ENCODE measurements around the gene ITGB7. TPM values are rescaled to one million over a fixed set of nuclear protein-coding genes. Genes with fewer than 3 reads are reported as not detected.

Gene ITGB7
- total and polyA plus RNA-seq, 9 of the 15 experiments (the other 6 are each of a cell fraction or from before 2014, with no cell fraction given): 0.06 to 2.0 (median 0.67) TPM

DNA sequence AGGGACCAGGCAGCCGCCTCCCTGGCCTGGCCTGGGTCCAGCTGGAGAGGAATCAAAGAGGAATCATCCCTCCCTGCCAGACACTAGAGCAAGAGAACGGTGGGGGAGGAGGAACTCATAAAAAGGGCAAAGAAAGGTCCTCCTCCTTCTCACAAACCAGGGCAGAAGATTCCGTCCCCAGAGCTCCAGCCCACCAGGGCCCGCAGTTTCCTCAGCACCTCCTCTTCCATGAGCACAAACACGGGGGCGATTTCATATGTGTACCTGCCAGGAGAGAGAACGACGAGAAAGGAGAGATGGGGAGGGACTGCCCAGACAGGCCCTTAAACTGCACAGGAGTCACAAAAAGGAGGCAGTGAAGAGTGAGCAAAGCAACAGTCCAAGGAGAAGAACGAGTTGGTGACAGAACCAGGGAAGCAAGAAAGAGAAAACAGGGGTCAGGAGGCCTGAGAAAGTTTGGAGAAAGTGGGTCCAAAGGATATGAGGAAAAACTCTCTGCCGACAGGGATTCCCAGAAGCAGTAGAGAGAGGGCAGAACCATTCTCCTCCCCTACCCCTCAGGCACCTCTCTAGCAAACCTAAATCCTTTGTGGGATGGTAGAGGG lies 35.2 kb downstream of the ITGB7 start:
- peak in 2 of 4 experiments; percentile 42 for DNase-seq (ENCODE audit: extremely low read depth in 1 of 4, low spot score in 3 of 4)
- Histone ChIP-seq H3K36me3 (ENCODE audit: control insufficient read depth, insufficient read depth, low read length) (no peaks in the 10 kb centered on the region), H3K27ac (ENCODE audit: extremely low read depth, low read depth, low read length) (no peak overlapping the region), H3K79me2 (ENCODE audit: control insufficient read depth, insufficient read depth, low read length) (no peaks in the 10 kb centered on the region), H3K4me1 (replicated peaks in 1 of 2; ENCODE audit: control insufficient read depth in 2 of 2, insufficient read depth in 2 of 2, low read length in 2 of 2) (peaks cover 13 to 22% of the 10 kb centered on the region in 2 experiments), H4K20me1 (replicated peaks; ENCODE audit: control insufficient read depth, insufficient read depth, low read length) (no peaks in the 10 kb centered on the region), H3K27me3 (ENCODE audit: control insufficient read depth in 2 of 2, insufficient read depth in 2 of 2, low read length in 2 of 2) (no peaks in the 10 kb centered on the region), H3K9me1 (ENCODE audit: control insufficient read depth, insufficient read depth, low read length) (no peaks in the 10 kb centered on the region), H3K9me3 (replicated peaks; ENCODE audit: control insufficient read depth, insufficient read depth, low read depth, low read length) (no peaks in the 10 kb centered on the region), H3K9ac (ENCODE audit: insufficient read depth in 1 of 2, low read depth in 2 of 2, low read length in 2 of 2) (peak overlapping the region in 1 of 2 experiments; percentile 73; a peak in 1 of 4 replicates), H3K4me2 (ENCODE audit: insufficient read depth, low read length) (no peak overlapping the region), H3K4me3 (no peak overlapping the region), H2AFZ (ENCODE audit: low read depth, low read length) (0 out of 2 replicates have a peak overlapping the region, but pooled peaks have one; percentile 14)
- WGBS (ENCODE audit: insufficient coverage, low coverage, missing lambda C conversion rate): 34% methylated on average over 10 of the region's 10 CpGs
- ChIA-PET POLR2A (interaction anchor here (0.6 to 3.6 kb wide), 3 partner anchors 9 to 321 kb away, joined by 3 to 15 read pairs (median 3); partner anchors contain the start of genes CSAD and ZNF740), CTCF (ENCODE audit: low intra/inter-chr PET ratio) (no interaction called here)
- intact Hi-C loops (cut with micrococcal nuclease): no loop called here
- in situ Hi-C loops (cut with MboI): no loop called here
- FAIRE-seq: no peak
- BruUV-seq (replicated peaks): no TSS peak
- peak; percentile 39 for ATAC-seq
- TF ChIP-seq CC2D1A (IDR thresholded peaks at IDR 0.05) (no peak), NCOA1 (IDR thresholded peaks at IDR 0.05; ENCODE audit: low read depth) (no peak), PTRF (tag; IDR thresholded peaks at IDR 0.05) (no peak), NFIC (IDR thresholded peaks at IDR 0.05) (peak; percentile 83)
